Glutamatergic neuron (in vitro differentiated cells): Measurements from ENCODE around the gene CENPN. TPM values are rescaled to one million over a fixed set of nuclear protein-coding genes. Genes with fewer than 3 reads are reported as not detected.

Source experiments
- DNase-seq: peaks from one replicate; pipeline ENCODE4 v3.0.0; 2022
- H3K27ac Mint-ChIP-seq: one replicate; pipeline ENCODE4 v1.8.0; 2020; ENCODE audit warnings: mild to moderate bottlenecking, mixed read lengths, inconsistent platforms; ENCODE audit not compliant: unreplicated experiment
- H3K27me3 Mint-ChIP-seq: one replicate; pipeline ENCODE4 v1.8.0; 2020; ENCODE audit warnings: mild to moderate bottlenecking, moderate library complexity, mixed read lengths, inconsistent platforms; ENCODE audit not compliant: unreplicated experiment
- H3K36me3 Mint-ChIP-seq: one replicate; pipeline ENCODE4 v1.8.0; 2020; ENCODE audit warnings: mild to moderate bottlenecking, mixed read lengths, inconsistent platforms; ENCODE audit not compliant: unreplicated experiment
- H3K4me1 Mint-ChIP-seq: one replicate; pipeline ENCODE4 v1.8.0; 2020; ENCODE audit warnings: mild to moderate bottlenecking, low read depth, mixed read lengths, inconsistent platforms; ENCODE audit not compliant: unreplicated experiment
- H3K4me3 Mint-ChIP-seq: one replicate; pipeline ENCODE4 v1.8.0; 2020; ENCODE audit warnings: mild to moderate bottlenecking, mixed read lengths, inconsistent platforms; ENCODE audit not compliant: unreplicated experiment
- H3K9me3 Mint-ChIP-seq: one replicate; pipeline ENCODE4 v1.8.0; 2020; ENCODE audit warnings: mild to moderate bottlenecking, moderate library complexity, mixed read lengths, inconsistent platforms; ENCODE audit not compliant: unreplicated experiment
- CTCF ChIP-seq: fragments of 200-600 bp; sonication (generic); IDR thresholded peaks from one replicate; pipeline ENCODE4 v1.5.0; 2021; ENCODE audit not compliant: partially characterized antibody, unreplicated experiment
- total RNA-seq: library from RNA; stranded (reverse); fragmentation: NEBNext Ultra II Directional; extraction: Animal tissue kit (Norgen Biotek cat#: 25700); gene quantifications from one replicate; pipeline ENCODE4 v1.2.1, GENCODE V29; 2021; ENCODE audit not compliant: unreplicated experiment

CENPN gene
- total RNA-seq, 1 donor from 2014 or later, result 9.2 TPM

- no peaks in the 10 kb centered on the region for H3K36me3 Mint-ChIP-seq
- DNase-seq, result peak; percentile 28
- peaks cover 3% of the 10 kb centered on the region for H3K9me3 Mint-ChIP-seq
- peaks cover 3% of the 10 kb centered on the region for H3K27me3 Mint-ChIP-seq
- no peak overlapping the region for H3K4me3 Mint-ChIP-seq
- H3K27ac Mint-ChIP-seq, result peak overlapping the region; percentile 82
- H3K4me1 Mint-ChIP-seq, result peaks cover 27% of the 10 kb centered on the region
- TF ChIP-seq CTCF, result peak; percentile 64
These were observed 32.2 kb upstream of the CENPN start for GRCh38 chr16:80974649-80975376.

GRCh38 chr16:80976946-80977345, 30.1 kb upstream of the CENPN start:
- Mint-ChIP-seq H3K9me3 (peaks cover 3% of the 10 kb centered on the region), H3K27ac (no peak overlapping the region), H3K27me3 (peaks cover 3% of the 10 kb centered on the region), H3K4me3 (no peak overlapping the region), H3K36me3 (no peaks in the 10 kb centered on the region), H3K4me1 (peaks cover 22% of the 10 kb centered on the region)
- no peak for DNase-seq
- no peak for TF ChIP-seq CTCF

GRCh38 chr16:80981103-80981502, 25.9 kb upstream of the CENPN start:
- Mint-ChIP-seq H3K9me3 (no peaks in the 10 kb centered on the region), H3K4me1 (no peaks in the 10 kb centered on the region), H3K27ac (no peak overlapping the region), H3K4me3 (no peak overlapping the region), H3K36me3 (no peaks in the 10 kb centered on the region), H3K27me3 (no peaks in the 10 kb centered on the region)
- TF ChIP-seq CTCF, result no peak
- DNase-seq, result no peak

- Mint-ChIP-seq H3K9me3 (no peaks in the 10 kb centered on the region), H3K36me3 (no peaks in the 10 kb centered on the region), H3K4me1 (peaks cover 3% of the 10 kb centered on the region), H3K27me3 (no peaks in the 10 kb centered on the region), H3K27ac (no peak overlapping the region), H3K4me3 (no peak overlapping the region)
- no peak for TF ChIP-seq CTCF
- DNase-seq, result no peak
These were observed 24.4 kb upstream of the CENPN start for GRCh38 chr16:80982646-80983045.

GRCh38 chr16:80984124-80984892, 22.7 kb upstream of the CENPN start:
- H3K9me3 Mint-ChIP-seq, result no peaks in the 10 kb centered on the region
- no peaks in the 10 kb centered on the region for H3K36me3 Mint-ChIP-seq
- no peaks in the 10 kb centered on the region for H3K27me3 Mint-ChIP-seq
- DNase-seq, result no peak
- H3K27ac Mint-ChIP-seq, result no peak overlapping the region
- H3K4me1 Mint-ChIP-seq, result peaks cover 5% of the 10 kb centered on the region
- H3K4me3 Mint-ChIP-seq, result no peak overlapping the region
- no peak for TF ChIP-seq CTCF
